ENCODE measurements around the gene AK1. TPM values are rescaled to one million over a fixed set of nuclear protein-coding genes. Genes with fewer than 3 reads are reported as not detected.

The AK1 gene
- total and polyA plus RNA-seq, 2 of the 13 experiments (the other 11 are each of a cell fraction or from before 2014, with no cell fraction given) = 19.1 to 32.8 TPM

- TF ChIP-seq ZBED4 (CRISPR knock-in tag; IDR thresholded peaks at IDR 0.05; ENCODE audit: borderline replicate concordance) (peak; percentile 46; the same call in 1 of the 2 replicates), SP1 (IDR thresholded peaks at IDR 0.05) (no peak), SP1 (CRISPR knock-in tag; IDR thresholded peaks at IDR 0.05) (0 out of 2 replicates have a peak, but pooled peaks have one; percentile 21), ZBTB2 (CRISPR knock-in tag; IDR thresholded peaks at IDR 0.05; ENCODE audit: low read depth) (peak; percentile 78; the same call in 1 of the 2 replicates), REXO4 (CRISPR knock-in tag; IDR thresholded peaks at IDR 0.05; ENCODE audit: borderline replicate concordance) (no peak), ZFY (CRISPR knock-in tag; IDR thresholded peaks at IDR 0.05) (peak; percentile 78), NFAT5 (CRISPR knock-in tag; IDR thresholded peaks at IDR 0.05) (no peak), ZNF510 (CRISPR knock-in tag; IDR thresholded peaks at IDR 0.05; ENCODE audit: low read depth) (no peak), ZNF746 (CRISPR knock-in tag; IDR thresholded peaks at IDR 0.05) (no peak), NFE2L2 (IDR thresholded peaks at IDR 0.05; ENCODE audit: low read length) (no peak), ZSCAN20 (CRISPR knock-in tag; IDR thresholded peaks at IDR 0.05; ENCODE audit: borderline replicate concordance) (0 out of 2 replicates have a peak, but pooled peaks have one; percentile 9), KAT2B (IDR thresholded peaks at IDR 0.05; ENCODE audit: borderline replicate concordance, low read depth, low read length) (no peak), ZNF207 (IDR thresholded peaks at IDR 0.05; ENCODE audit: borderline replicate concordance) (no peak)
- TF ChIP-seq, protein P1, sequence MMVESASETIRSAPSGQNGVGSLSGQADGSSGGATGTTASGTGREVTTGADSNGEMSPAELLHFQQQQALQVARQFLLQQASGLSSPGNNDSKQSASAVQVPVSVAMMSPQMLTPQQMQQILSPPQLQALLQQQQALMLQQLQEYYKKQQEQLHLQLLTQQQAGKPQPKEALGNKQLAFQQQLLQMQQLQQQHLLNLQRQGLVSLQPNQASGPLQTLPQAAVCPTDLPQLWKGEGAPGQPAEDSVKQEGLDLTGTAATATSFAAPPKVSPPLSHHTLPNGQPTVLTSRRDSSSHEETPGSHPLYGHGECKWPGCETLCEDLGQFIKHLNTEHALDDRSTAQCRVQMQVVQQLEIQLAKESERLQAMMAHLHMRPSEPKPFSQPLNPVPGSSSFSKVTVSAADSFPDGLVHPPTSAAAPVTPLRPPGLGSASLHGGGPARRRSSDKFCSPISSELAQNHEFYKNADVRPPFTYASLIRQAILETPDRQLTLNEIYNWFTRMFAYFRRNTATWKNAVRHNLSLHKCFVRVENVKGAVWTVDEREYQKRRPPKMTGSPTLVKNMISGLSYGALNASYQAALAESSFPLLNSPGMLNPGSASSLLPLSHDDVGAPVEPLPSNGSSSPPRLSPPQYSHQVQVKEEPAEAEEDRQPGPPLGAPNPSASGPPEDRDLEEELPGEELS (CRISPR knock-in tag; IDR thresholded peaks at IDR 0.05) = no peak
- TF ChIP-seq, protein P2, sequence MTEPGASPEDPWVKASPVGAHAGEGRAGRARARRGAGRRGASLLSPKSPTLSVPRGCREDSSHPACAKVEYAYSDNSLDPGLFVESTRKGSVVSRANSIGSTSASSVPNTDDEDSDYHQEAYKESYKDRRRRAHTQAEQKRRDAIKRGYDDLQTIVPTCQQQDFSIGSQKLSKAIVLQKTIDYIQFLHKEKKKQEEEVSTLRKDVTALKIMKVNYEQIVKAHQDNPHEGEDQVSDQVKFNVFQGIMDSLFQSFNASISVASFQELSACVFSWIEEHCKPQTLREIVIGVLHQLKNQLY (CRISPR knock-in tag; IDR thresholded peaks at IDR 0.05) = no peak
Observed at GRCh38 chr9:127899128-127899943, 21.9 kb upstream of the AK1 start, which contains the start of gene ST6GALNAC6 (continued).

Data from HepG2 (cell line).